HepG2 (cell line): Measurements from ENCODE around the gene TNFRSF6B. TPM values are rescaled to one million over a fixed set of nuclear protein-coding genes. Genes with fewer than 3 reads are reported as not detected.
A peak's percentile ranks its signal among the peaks of the same experiment; 100 is the strongest.

ENCODE experiments used
- BRCA1 ChIP-seq: sonication (generic); formaldehyde crosslinking; IDR thresholded peaks from 2 replicates; pipeline ENCODE4 v1.4.0; 2020; ENCODE audit warnings: missing genetic modification reagents
- ETV6 ChIP-seq: sonication (generic); formaldehyde crosslinking; conservative IDR thresholded peaks from 2 replicates; pipeline ENCODE4 v1.4.0; 2020; ENCODE audit warnings: missing genetic modification reagents
- FOXO1 ChIP-seq: sonication (generic); formaldehyde crosslinking; IDR thresholded peaks from 2 replicates; pipeline ENCODE4 v1.4.0; 2020; ENCODE audit warnings: missing genetic modification reagents
- GPN1 ChIP-seq: sonication (generic); formaldehyde crosslinking; IDR thresholded peaks from 2 replicates; pipeline ENCODE4 v1.5.1; 2020; ENCODE audit warnings: missing genetic modification reagents, borderline replicate concordance
- MBD4 ChIP-seq: IDR thresholded peaks from 2 replicates; pipeline ENCODE4 v1.6.1; 2012; ENCODE audit warnings: low read length, inconsistent platforms, borderline replicate concordance
- MED13 ChIP-seq: sonication (generic); formaldehyde crosslinking; IDR thresholded peaks from 2 replicates; pipeline ENCODE4 v1.5.0; 2020; ENCODE audit warnings: missing genetic modification reagents
- TBX2 ChIP-seq: sonication (generic); formaldehyde crosslinking; IDR thresholded peaks from 2 replicates; pipeline ENCODE4 v1.5.0; 2020; ENCODE audit warnings: missing genetic modification reagents, mild to moderate bottlenecking, borderline replicate concordance
- TCF7 ChIP-seq: sonication (generic); IDR thresholded peaks from 2 replicates; pipeline ENCODE4 v1.6.1; 2016; ENCODE audit warnings: antibody characterized with exemption, low read depth
- TOE1 ChIP-seq: sonication (generic); formaldehyde crosslinking; IDR thresholded peaks from 2 replicates; pipeline ENCODE4 v1.4.0; 2020; ENCODE audit warnings: mild to moderate bottlenecking, missing genetic modification reagents
- ZNF20 ChIP-seq: sonication (generic); formaldehyde crosslinking; IDR thresholded peaks from 2 replicates; pipeline ENCODE4 v1.4.0; 2020; ENCODE audit warnings: mild to moderate bottlenecking, moderate library complexity, missing genetic modification reagents
- ZNF251 ChIP-seq: sonication (generic); formaldehyde crosslinking; IDR thresholded peaks from 2 replicates; pipeline ENCODE4 v1.9.0; 2021; ENCODE audit warnings: mild to moderate bottlenecking, missing genetic modification reagents
- ZNF282 ChIP-seq: fragments of 450-650 bp; IDR thresholded peaks from 2 replicates; pipeline ENCODE4 v1.6.1; 2018; ENCODE audit not compliant: partially characterized antibody
- ZNF451 ChIP-seq: sonication (generic); formaldehyde crosslinking; IDR thresholded peaks from 2 replicates; pipeline ENCODE4 v1.5.0; 2020; ENCODE audit warnings: mild to moderate bottlenecking, missing genetic modification reagents
- polyA plus RNA-seq, 8 experiments: library from polyadenylated mRNA; depleted of rRNA in 3 of 8; stranded (reverse) in 7 of 8; unstranded in 1 of 8; fragments of >200 nt; fragmentation: Illumina TruSeq in 4 of 8; extraction: Trizol in 4 of 8; gene quantifications; 2 replicates each; pipeline versions ENCODE4 v1.2.1 to v1.2.3, GENCODE V29; 2011 to 2016; ENCODE audit warnings: low read depth in 4 of 8, missing spikeins in 1 of 8, mixed read lengths in 1 of 8; ENCODE audit not compliant: insufficient read depth in 1 of 8
- total RNA-seq, 5 experiments: library from RNA; depleted of rRNA; stranded (reverse); fragments of >200 nt; fragmentation: Illumina TruSeq; extraction: Trizol; gene quantifications; 2 replicates each; pipeline ENCODE4 v1.2.3, GENCODE V29; 2016; ENCODE audit warnings: low read depth in 1 of 5
- TF ChIP-seq, protein P1 (sequence below): sonication (generic); formaldehyde crosslinking; IDR thresholded peaks from 2 replicates; pipeline ENCODE4 v1.5.1; 2020; ENCODE audit warnings: mild to moderate bottlenecking, missing genetic modification reagents
- TF ChIP-seq, protein P2 (sequence below): IDR thresholded peaks from 2 replicates; pipeline ENCODE4 v1.6.1; 2012; ENCODE audit warnings: low read length, improper control_type of control experiment
- TF ChIP-seq, protein P3 (sequence below), 2 experiments: IDR thresholded peaks; 2 replicates each; pipeline ENCODE4 v1.6.1; 2011 to 2012; ENCODE audit warnings: low read length in 2 of 2, borderline replicate concordance in 1 of 2, low read depth in 1 of 2, mild to moderate bottlenecking in 1 of 2, moderate library complexity in 1 of 2
- TF ChIP-seq, protein P4 (sequence below): sonication (generic); formaldehyde crosslinking; IDR thresholded peaks from 2 replicates; pipeline ENCODE4 v1.4.0; 2020; ENCODE audit warnings: mild to moderate bottlenecking, missing genetic modification reagents

TNFRSF6B gene
- total and polyA plus RNA-seq, 2 of the 13 experiments (the other 11 are each of a cell fraction or from before 2014, with no cell fraction given): 0.24 TPM; not detected in 1

DNA sequence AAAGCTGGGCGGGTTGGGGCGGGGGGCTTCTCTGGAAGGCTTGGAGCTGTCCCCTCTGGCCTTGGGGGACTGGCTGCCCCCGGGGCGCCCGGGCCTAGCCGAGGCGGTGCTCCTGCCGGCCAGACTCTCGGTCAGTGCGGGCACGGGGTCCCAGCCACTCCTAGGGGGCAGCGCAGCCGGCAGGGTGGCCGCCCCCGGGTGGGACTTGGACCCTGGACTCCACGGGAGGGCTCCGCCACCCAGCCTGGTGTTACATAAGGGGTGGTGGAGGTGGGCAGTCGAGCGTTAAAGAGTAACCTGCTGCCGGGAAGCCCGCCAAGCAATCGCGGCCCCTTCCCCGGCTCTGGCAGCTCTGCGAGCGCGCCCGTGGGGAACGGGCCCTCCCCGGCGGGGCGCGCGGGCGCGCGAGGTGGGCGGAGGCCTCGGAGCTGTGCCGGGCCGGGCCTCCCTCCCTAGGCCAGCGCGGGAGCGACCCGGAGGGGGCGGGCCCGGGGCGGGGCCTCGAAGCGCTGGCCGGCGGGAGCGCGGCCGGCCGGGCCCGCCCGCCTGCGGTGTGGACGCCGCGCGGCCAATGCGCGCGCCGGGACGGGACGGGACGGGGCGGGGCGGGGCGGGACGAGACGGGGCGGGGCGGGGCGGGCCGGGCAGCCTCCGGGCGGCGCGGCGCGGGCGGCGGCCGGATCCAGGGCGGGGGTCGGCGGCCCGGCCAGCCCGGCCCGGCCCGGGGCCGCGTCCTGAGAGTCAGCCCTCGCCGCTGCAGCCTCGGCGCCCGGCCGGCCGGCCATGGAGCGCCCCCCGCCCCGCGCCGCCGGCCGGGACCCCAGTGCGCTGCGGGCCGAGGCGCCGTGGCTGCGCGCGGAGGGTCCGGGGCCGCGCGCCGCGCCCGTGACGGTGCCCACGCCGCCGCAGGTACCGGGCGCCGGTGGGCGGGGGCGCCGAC lies 42.9 kb downstream of the TNFRSF6B start, which contains the start of gene SLC2A4RG (continued):
- TF ChIP-seq, protein P1, sequence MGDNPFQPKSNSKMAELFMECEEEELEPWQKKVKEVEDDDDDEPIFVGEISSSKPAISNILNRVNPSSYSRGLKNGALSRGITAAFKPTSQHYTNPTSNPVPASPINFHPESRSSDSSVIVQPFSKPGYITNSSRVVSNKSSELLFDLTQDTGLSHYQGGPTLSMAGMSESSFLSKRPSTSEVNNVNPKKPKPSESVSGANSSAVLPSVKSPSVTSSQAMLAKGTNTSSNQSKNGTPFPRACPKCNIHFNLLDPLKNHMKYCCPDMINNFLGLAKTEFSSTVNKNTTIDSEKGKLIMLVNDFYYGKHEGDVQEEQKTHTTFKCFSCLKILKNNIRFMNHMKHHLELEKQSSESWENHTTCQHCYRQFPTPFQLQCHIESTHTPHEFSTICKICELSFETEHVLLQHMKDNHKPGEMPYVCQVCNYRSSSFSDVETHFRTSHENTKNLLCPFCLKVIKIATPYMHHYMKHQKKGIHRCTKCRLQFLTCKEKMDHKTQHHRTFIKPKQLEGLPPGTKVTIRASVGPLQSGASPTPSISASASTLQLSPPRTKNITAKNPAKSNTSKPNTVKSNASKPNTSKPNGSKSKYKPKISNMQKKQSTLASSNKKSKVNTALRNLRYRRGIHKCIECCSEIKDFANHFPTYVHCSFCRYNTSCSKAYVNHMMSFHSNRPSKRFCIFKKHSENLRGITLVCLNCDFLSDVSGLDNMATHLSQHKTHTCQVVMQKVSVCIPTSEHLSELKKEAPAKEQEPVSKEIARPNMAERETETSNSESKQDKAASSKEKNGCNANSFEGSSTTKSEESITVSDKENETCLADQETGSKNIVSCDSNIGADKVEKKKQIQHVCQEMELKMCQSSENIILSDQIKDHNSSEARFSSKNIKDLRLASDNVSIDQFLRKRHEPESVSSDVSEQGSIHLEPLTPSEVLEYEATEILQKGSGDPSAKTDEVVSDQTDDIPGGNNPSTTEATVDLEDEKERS (CRISPR knock-in tag): peak; percentile 32
- TF ChIP-seq BRCA1 (CRISPR knock-in tag): peak; percentile 86; the same call in 1 of the 2 replicates
- TF ChIP-seq, protein P2, sequence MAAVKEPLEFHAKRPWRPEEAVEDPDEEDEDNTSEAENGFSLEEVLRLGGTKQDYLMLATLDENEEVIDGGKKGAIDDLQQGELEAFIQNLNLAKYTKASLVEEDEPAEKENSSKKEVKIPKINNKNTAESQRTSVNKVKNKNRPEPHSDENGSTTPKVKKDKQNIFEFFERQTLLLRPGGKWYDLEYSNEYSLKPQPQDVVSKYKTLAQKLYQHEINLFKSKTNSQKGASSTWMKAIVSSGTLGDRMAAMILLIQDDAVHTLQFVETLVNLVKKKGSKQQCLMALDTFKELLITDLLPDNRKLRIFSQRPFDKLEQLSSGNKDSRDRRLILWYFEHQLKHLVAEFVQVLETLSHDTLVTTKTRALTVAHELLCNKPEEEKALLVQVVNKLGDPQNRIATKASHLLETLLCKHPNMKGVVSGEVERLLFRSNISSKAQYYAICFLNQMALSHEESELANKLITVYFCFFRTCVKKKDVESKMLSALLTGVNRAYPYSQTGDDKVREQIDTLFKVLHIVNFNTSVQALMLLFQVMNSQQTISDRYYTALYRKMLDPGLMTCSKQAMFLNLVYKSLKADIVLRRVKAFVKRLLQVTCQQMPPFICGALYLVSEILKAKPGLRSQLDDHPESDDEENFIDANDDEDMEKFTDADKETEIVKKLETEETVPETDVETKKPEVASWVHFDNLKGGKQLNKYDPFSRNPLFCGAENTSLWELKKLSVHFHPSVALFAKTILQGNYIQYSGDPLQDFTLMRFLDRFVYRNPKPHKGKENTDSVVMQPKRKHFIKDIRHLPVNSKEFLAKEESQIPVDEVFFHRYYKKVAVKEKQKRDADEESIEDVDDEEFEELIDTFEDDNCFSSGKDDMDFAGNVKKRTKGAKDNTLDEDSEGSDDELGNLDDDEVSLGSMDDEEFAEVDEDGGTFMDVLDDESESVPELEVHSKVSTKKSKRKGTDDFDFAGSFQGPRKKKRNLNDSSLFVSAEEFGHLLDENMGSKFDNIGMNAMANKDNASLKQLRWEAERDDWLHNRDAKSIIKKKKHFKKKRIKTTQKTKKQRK: no peak
- TF ChIP-seq TOE1 (CRISPR knock-in tag): peak; percentile 49; the same call in 1 of the 2 replicates
- TF ChIP-seq, protein P3, sequence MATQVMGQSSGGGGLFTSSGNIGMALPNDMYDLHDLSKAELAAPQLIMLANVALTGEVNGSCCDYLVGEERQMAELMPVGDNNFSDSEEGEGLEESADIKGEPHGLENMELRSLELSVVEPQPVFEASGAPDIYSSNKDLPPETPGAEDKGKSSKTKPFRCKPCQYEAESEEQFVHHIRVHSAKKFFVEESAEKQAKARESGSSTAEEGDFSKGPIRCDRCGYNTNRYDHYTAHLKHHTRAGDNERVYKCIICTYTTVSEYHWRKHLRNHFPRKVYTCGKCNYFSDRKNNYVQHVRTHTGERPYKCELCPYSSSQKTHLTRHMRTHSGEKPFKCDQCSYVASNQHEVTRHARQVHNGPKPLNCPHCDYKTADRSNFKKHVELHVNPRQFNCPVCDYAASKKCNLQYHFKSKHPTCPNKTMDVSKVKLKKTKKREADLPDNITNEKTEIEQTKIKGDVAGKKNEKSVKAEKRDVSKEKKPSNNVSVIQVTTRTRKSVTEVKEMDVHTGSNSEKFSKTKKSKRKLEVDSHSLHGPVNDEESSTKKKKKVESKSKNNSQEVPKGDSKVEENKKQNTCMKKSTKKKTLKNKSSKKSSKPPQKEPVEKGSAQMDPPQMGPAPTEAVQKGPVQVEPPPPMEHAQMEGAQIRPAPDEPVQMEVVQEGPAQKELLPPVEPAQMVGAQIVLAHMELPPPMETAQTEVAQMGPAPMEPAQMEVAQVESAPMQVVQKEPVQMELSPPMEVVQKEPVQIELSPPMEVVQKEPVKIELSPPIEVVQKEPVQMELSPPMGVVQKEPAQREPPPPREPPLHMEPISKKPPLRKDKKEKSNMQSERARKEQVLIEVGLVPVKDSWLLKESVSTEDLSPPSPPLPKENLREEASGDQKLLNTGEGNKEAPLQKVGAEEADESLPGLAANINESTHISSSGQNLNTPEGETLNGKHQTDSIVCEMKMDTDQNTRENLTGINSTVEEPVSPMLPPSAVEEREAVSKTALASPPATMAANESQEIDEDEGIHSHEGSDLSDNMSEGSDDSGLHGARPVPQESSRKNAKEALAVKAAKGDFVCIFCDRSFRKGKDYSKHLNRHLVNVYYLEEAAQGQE (IDR thresholded peaks at IDR 0.05; ENCODE audit: borderline replicate concordance in 1 of 2, low read depth in 1 of 2, low read length in 2 of 2): peak in 1 of 2 experiments; percentile 66; a peak in 1 of 4 replicates
- TF ChIP-seq, protein P4, sequence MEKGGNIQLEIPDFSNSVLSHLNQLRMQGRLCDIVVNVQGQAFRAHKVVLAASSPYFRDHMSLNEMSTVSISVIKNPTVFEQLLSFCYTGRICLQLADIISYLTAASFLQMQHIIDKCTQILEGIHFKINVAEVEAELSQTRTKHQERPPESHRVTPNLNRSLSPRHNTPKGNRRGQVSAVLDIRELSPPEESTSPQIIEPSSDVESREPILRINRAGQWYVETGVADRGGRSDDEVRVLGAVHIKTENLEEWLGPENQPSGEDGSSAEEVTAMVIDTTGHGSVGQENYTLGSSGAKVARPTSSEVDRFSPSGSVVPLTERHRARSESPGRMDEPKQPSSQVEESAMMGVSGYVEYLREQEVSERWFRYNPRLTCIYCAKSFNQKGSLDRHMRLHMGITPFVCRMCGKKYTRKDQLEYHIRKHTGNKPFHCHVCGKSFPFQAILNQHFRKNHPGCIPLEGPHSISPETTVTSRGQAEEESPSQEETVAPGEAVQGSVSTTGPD (CRISPR knock-in tag): no peak
- no peak for TF ChIP-seq GPN1
- TF ChIP-seq ZNF20 (CRISPR knock-in tag): no peak
- peak; percentile 98 for TF ChIP-seq MED13 (CRISPR knock-in tag)
- TF ChIP-seq TCF7: no peak
- TF ChIP-seq MBD4: no peak
- TF ChIP-seq TBX2: peak; percentile 94
- TF ChIP-seq ZNF451 (CRISPR knock-in tag): peak; percentile 84; the same call in 1 of the 2 replicates
- TF ChIP-seq ETV6 (CRISPR knock-in tag): peak; percentile 93
- TF ChIP-seq ZNF282: peak; percentile 61
- no peak for TF ChIP-seq ZNF251 (CRISPR knock-in tag)
- TF ChIP-seq FOXO1 (CRISPR knock-in tag): peak; percentile 78
